ENCODE data around the gene SPRY4. TPM values are rescaled to one million over a fixed set of nuclear protein-coding genes. Genes with fewer than 3 reads are reported as not detected.

The SPRY4 gene
- total and polyA plus RNA-seq, 2 of the 8 experiments (the other 6 are each of a cell fraction or from before 2014, with no cell fraction given) = 59.1 to 113 TPM

DNA sequence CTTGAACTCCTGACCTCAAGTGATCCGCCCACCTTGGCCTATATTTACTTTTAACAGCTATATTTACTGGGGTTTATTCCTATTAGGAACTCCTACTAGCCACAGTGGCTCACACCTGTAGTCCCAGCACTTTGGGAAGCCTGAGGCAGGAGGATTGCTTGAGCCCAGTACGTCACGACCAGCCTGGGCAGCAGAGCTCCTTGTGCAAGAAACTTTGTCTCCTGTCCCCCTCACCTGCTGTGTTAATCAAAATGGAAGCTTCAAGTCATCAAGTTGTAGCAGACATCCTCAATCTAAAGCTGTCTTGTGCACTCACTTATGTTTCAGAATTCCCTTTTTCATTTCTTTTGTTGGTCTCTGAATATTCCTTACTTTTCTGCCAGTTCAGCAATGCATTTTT lies 15.0 kb upstream of the SPRY4 start (continued):
- TF ChIP-seq, protein P1, sequence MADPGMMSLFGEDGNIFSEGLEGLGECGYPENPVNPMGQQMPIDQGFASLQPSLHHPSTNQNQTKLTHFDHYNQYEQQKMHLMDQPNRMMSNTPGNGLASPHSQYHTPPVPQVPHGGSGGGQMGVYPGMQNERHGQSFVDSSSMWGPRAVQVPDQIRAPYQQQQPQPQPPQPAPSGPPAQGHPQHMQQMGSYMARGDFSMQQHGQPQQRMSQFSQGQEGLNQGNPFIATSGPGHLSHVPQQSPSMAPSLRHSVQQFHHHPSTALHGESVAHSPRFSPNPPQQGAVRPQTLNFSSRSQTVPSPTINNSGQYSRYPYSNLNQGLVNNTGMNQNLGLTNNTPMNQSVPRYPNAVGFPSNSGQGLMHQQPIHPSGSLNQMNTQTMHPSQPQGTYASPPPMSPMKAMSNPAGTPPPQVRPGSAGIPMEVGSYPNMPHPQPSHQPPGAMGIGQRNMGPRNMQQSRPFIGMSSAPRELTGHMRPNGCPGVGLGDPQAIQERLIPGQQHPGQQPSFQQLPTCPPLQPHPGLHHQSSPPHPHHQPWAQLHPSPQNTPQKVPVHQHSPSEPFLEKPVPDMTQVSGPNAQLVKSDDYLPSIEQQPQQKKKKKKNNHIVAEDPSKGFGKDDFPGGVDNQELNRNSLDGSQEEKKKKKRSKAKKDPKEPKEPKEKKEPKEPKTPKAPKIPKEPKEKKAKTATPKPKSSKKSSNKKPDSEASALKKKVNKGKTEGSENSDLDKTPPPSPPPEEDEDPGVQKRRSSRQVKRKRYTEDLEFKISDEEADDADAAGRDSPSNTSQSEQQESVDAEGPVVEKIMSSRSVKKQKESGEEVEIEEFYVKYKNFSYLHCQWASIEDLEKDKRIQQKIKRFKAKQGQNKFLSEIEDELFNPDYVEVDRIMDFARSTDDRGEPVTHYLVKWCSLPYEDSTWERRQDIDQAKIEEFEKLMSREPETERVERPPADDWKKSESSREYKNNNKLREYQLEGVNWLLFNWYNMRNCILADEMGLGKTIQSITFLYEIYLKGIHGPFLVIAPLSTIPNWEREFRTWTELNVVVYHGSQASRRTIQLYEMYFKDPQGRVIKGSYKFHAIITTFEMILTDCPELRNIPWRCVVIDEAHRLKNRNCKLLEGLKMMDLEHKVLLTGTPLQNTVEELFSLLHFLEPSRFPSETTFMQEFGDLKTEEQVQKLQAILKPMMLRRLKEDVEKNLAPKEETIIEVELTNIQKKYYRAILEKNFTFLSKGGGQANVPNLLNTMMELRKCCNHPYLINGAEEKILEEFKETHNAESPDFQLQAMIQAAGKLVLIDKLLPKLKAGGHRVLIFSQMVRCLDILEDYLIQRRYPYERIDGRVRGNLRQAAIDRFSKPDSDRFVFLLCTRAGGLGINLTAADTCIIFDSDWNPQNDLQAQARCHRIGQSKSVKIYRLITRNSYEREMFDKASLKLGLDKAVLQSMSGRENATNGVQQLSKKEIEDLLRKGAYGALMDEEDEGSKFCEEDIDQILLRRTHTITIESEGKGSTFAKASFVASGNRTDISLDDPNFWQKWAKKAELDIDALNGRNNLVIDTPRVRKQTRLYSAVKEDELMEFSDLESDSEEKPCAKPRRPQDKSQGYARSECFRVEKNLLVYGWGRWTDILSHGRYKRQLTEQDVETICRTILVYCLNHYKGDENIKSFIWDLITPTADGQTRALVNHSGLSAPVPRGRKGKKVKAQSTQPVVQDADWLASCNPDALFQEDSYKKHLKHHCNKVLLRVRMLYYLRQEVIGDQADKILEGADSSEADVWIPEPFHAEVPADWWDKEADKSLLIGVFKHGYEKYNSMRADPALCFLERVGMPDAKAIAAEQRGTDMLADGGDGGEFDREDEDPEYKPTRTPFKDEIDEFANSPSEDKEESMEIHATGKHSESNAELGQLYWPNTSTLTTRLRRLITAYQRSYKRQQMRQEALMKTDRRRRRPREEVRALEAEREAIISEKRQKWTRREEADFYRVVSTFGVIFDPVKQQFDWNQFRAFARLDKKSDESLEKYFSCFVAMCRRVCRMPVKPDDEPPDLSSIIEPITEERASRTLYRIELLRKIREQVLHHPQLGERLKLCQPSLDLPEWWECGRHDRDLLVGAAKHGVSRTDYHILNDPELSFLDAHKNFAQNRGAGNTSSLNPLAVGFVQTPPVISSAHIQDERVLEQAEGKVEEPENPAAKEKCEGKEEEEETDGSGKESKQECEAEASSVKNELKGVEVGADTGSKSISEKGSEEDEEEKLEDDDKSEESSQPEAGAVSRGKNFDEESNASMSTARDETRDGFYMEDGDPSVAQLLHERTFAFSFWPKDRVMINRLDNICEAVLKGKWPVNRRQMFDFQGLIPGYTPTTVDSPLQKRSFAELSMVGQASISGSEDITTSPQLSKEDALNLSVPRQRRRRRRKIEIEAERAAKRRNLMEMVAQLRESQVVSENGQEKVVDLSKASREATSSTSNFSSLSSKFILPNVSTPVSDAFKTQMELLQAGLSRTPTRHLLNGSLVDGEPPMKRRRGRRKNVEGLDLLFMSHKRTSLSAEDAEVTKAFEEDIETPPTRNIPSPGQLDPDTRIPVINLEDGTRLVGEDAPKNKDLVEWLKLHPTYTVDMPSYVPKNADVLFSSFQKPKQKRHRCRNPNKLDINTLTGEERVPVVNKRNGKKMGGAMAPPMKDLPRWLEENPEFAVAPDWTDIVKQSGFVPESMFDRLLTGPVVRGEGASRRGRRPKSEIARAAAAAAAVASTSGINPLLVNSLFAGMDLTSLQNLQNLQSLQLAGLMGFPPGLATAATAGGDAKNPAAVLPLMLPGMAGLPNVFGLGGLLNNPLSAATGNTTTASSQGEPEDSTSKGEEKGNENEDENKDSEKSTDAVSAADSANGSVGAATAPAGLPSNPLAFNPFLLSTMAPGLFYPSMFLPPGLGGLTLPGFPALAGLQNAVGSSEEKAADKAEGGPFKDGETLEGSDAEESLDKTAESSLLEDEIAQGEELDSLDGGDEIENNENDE (IDR thresholded peaks at IDR 0.05; ENCODE audit: insufficient replicate concordance, low read length) = no peak
- TF ChIP-seq SUZ12 (IDR thresholded peaks at IDR 0.05; ENCODE audit: low read length) = no peak

Measured in H1 (cell line).